ENCODE results near the gene NDUFS2.

Gene NDUFS2

GRCh38 chr1:161196521-161197451 lies 5.4 kb upstream of the NDUFS2 start:
- peak; percentile 63 for DNase-seq

- no peak for DNase-seq
These were observed 4.5 kb upstream of the NDUFS2 start for GRCh38 chr1:161197560-161198193.

GRCh38 chr1:161198194-161198896 lies 3.8 kb upstream of the NDUFS2 start:
- no peak for DNase-seq

GRCh38 chr1:161198897-161199431 lies 3.2 kb upstream of the NDUFS2 start, which contains the start of gene ADAMTS4:
Gene ADAMTS4 (minus strand): TSS chr1:161199054. CDS start chr1:161198627, 427 bp downstream.
- DNase-seq = peak; percentile 55

- no peak for DNase-seq
These were observed 2.5 kb upstream of the NDUFS2 start for GRCh38 chr1:161199506-161200139.

GRCh38 chr1:161200421-161200991 lies 1.7 kb upstream of the NDUFS2 start:
- no peak for DNase-seq

- DNase-seq = no peak
These were observed 953 bp upstream of the NDUFS2 start for GRCh38 chr1:161200992-161201835.

GRCh38 chr1:161206411-161207140 lies 4.4 kb downstream of the NDUFS2 start:
- DNase-seq = no peak

- DNase-seq = no peak
These were observed 5.0 kb downstream of the NDUFS2 start for GRCh38 chr1:161207173-161207572.

- peak; percentile 71 for DNase-seq
These were observed 7.7 kb downstream of the NDUFS2 start for GRCh38 chr1:161209790-161210409.

GRCh38 chr1:161214369-161214768 lies 12.2 kb downstream of the NDUFS2 start:
- no peak for DNase-seq

GRCh38 chr1:161215076-161215475 lies 12.9 kb downstream of the NDUFS2 start, which contains the start of gene FCER1G:
Gene FCER1G (plus strand): TSS chr1:161215295. CDS start chr1:161215322, 27 bp downstream.
- DNase-seq = no peak

- DNase-seq = no peak
These were observed 15.0 kb downstream of the NDUFS2 start for GRCh38 chr1:161216945-161217712.

- no peak for DNase-seq
These were observed 15.7 kb downstream of the NDUFS2 start for GRCh38 chr1:161217831-161218230.

GRCh38 chr1:161218301-161219077 lies 16.3 kb downstream of the NDUFS2 start:
- DNase-seq = no peak

GRCh38 chr1:161219078-161219892 lies 17.1 kb downstream of the NDUFS2 start:
- DNase-seq = no peak

- DNase-seq = no peak
These were observed 17.8 kb downstream of the NDUFS2 start for GRCh38 chr1:161220002-161220401.
